DMS 273 (cell line): ENCODE results near the gene PRRG2.

ENCODE experiments used
- DNase-seq: peaks from one replicate; lab custom pipeline; 2025; ENCODE audit not compliant: unreplicated experiment; lab: John Stamatoyannopoulos, UW

PRRG2 gene

GRCh38 chr19:49636233-49636932 lies 55.3 kb downstream of the PRRG2 start:
- no peak for DNase-seq

GRCh38 chr19:49637821-49638738 lies 57.0 kb downstream of the PRRG2 start:
- DNase-seq: peak; percentile 53

- no peak for DNase-seq
These were observed 58.4 kb downstream of the PRRG2 start for GRCh38 chr19:49639401-49640112.

- peak; percentile 100 for DNase-seq
These were observed 59.2 kb downstream of the PRRG2 start, which contains the start of gene RRAS for GRCh38 chr19:49640113-49640898. TSS of gene RRAS (minus strand) at chr19:49640143. CDS start at chr19:49640098, 45 bp downstream.
